H7 (cell line): Measurements from ENCODE around the gene TMEM214. TPM values are rescaled to one million over a fixed set of nuclear protein-coding genes. Genes with fewer than 3 reads are reported as not detected.
A peak's percentile ranks its signal among the peaks of the same experiment; 100 is the strongest.

Source experiments
- DNase-seq: peaks from one replicate; pipeline ENCODE4 v3.0.0; 2012
- H3K27me3 ChIP-seq: 2 replicates; pipeline ENCODE4 v1.6.0; 2011; ENCODE audit warnings: mild to moderate bottlenecking, low read length; ENCODE audit not compliant: control insufficient read depth, insufficient read depth
- H3K36me3 ChIP-seq: replicated peaks from 2 replicates; pipeline ENCODE4 v1.5.1; 2011; ENCODE audit warnings: low read length; ENCODE audit not compliant: control insufficient read depth, insufficient read depth
- H3K4me3 ChIP-seq: 2 replicates; pipeline ENCODE4 v1.5.1; 2011; ENCODE audit warnings: low read depth, mild to moderate bottlenecking, control low read depth, low read length, moderate library complexity; ENCODE audit not compliant: insufficient read depth
- total RNA-seq: library from RNA; depleted of rRNA; stranded (reverse); fragments of >200 nt; shearing (Covaris generic); gene quantifications from 2 replicates; pipeline ENCODE4 v1.2.3, GENCODE V29; 2014

The TMEM214 gene
- total RNA-seq, 1 experiment from 2014 or later = 46.5 TPM

GRCh38 chr2:27040282-27040681 is 7.5 kb downstream of the TMEM214 start:
- Histone ChIP-seq H3K36me3 (peaks cover 57% of the 10 kb centered on the region), H3K27me3 (no peaks in the 10 kb centered on the region), H3K4me3 (no peak overlapping the region)
- no peak for DNase-seq

- Histone ChIP-seq H3K4me3 (no peak overlapping the region), H3K27me3 (no peaks in the 10 kb centered on the region), H3K36me3 (peaks cover 45% of the 10 kb centered on the region)
- no peak for DNase-seq
Observed at GRCh38 chr2:27041752-27042151, 9.0 kb downstream of the TMEM214 start.

- Histone ChIP-seq H3K4me3 (no peak overlapping the region), H3K27me3 (no peaks in the 10 kb centered on the region), H3K36me3 (peaks cover 40% of the 10 kb centered on the region)
- no peak for DNase-seq
Observed at GRCh38 chr2:27042159-27042661, 9.4 kb downstream of the TMEM214 start.

- Histone ChIP-seq H3K27me3 (no peaks in the 10 kb centered on the region), H3K36me3 (peaks cover 31% of the 10 kb centered on the region), H3K4me3 (no peak overlapping the region)
- DNase-seq = no peak
Observed at GRCh38 chr2:27042985-27043634, 10.3 kb downstream of the TMEM214 start.

DNA sequence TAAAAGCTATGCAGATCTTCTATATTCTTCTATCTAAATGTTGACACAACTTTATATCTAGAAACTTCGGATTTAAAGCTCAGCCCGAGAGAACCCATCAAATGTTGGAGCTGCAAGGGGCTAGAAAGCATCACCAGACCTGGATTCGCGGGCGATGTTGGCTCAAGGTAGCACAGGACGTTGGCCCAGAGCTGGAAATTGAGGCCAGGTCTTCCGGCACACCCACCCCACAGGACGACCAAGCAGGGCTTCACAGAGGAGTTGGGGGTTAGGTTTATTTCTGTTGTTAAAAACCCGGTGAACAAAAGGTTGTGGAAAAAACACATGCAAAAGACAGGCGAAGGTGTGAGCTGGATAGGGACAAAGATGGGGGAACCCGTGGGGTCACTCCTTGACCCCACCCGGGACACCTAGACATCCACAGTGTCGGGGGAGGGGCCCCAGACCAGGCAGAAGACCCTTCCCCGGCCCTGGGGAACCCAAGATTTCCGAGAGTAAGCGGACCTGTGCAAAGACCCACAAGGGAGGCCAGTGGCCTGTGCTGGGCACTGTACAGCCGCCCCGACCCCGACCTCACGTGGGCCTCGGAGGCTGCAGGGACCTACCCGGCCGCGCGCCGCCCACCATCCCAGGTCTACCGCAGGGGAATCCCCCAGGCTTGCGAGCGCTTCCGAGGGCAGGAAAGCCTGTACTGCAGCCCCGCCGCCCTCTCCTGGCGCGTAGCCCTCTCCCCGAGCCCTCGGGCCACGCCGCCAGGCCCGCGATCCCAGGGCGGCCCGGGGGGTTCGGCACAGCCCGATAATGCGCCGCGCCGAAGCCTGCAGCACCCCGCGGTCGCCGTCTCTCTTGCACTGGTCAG is 16.9 kb downstream of the TMEM214 start:
- Histone ChIP-seq H3K27me3 (no peaks in the 10 kb centered on the region), H3K36me3 (peaks cover 4% of the 10 kb centered on the region), H3K4me3 (peak overlapping the region; percentile 91)
- DNase-seq = peak; percentile 90

DNA sequence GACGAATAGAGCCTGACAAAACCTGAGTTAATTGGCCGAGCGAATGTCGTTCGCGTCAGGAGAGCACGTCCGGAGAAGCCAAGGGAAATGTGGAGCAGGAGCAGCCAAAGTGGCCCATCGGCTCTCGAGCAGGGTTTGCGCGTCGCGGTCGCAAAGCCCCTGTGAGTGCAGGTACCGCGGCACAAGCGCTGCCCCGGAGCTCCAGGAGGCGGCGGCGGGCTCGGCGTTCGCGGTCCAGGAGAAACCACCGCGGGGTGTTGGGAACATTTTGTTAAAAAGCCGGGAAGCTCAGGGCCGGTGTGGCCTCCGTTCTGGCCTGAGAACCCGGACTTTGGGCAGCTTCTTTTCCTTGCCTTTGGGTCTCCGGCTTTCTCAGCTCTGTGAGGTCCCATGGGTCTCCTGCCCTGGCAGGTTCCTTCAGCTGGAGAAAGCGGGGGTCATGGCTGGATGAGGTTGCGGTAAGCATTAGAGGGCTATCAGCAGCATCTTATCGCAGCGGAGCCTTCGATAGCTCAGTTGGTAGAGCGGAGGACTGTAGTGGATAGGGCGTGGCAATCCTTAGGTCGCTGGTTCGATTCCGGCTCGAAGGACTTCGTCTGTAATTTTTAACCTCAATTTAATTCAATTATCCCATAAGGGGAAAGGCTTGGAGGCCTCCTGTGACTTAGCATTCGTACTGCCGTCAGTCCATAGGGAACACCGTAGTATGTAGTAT is 17.7 kb downstream of the TMEM214 start:
- H3K27me3 ChIP-seq = no peaks in the 10 kb centered on the region
- peak; percentile 92 for DNase-seq
- H3K4me3 ChIP-seq = peak overlapping the region; percentile 91
- peaks cover 9% of the 10 kb centered on the region for H3K36me3 ChIP-seq

GRCh38 chr2:27050996-27051901 is 18.5 kb downstream of the TMEM214 start, which contains the start of gene AGBL5:
TSS of gene AGBL5 (plus strand) at chr2:27051668. CDS start at chr2:27052959, 1,291 bp downstream.
- Histone ChIP-seq H3K27me3 (no peaks in the 10 kb centered on the region), H3K36me3 (peaks cover 14% of the 10 kb centered on the region), H3K4me3 (peak within 1 kb of the TSS; percentile 91)
- peak; percentile 99 for DNase-seq

- Histone ChIP-seq H3K36me3 (peaks cover 16% of the 10 kb centered on the region), H3K27me3 (no peaks in the 10 kb centered on the region), H3K4me3 (peak overlapping the region; percentile 91)
- DNase-seq = peak; percentile 81
Observed at GRCh38 chr2:27051902-27052645, 19.3 kb downstream of the TMEM214 start.

DNA sequence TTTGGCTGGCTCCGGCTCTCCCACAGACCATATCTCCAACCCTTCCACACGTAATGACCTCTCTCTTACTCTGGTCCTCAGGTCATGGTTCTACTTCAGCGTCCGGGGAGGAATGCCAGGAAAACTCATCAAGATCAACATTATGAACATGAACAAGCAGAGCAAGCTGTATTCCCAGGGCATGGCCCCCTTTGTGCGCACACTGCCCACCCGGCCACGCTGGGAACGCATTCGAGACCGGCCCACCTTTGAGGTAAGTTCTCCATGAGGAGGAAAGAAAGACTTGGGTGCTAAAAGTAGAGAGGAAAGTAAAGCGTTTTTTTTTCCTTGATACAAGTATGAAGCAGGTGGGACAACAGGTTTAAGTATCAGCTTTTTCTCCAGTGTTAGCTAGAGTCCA is 20.6 kb downstream of the TMEM214 start:
- no peak for DNase-seq
- peaks cover 17% of the 10 kb centered on the region for H3K36me3 ChIP-seq
- H3K27me3 ChIP-seq = no peaks in the 10 kb centered on the region
- no peak overlapping the region for H3K4me3 ChIP-seq

- Histone ChIP-seq H3K4me3 (no peak overlapping the region), H3K27me3 (no peaks in the 10 kb centered on the region), H3K36me3 (peaks cover 18% of the 10 kb centered on the region)
- no peak for DNase-seq
Observed at GRCh38 chr2:27053776-27054175, 21.0 kb downstream of the TMEM214 start.

GRCh38 chr2:27054721-27055120 is 22.0 kb downstream of the TMEM214 start:
- Histone ChIP-seq H3K27me3 (no peaks in the 10 kb centered on the region), H3K4me3 (no peak overlapping the region), H3K36me3 (peaks cover 22% of the 10 kb centered on the region)
- DNase-seq = no peak

DNA sequence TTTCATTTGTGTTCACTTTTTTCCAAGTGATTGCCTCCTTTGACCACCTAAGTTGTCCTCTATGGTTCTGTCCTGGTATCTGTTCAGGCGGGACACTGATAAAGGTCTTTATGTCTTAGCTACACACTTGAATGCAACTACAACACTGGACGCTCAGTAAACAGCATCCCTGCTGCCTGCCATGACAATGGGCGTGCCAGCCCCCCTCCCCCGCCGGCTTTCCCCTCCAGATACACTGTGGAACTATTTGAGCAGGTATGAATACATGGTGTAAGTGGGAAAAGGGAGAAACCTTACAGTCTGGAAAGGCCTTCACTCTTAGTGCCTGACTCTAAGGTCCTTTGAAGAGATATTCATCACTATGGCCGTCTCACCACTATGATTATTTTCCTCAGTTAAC is 24.4 kb downstream of the TMEM214 start:
- Histone ChIP-seq H3K27me3 (no peaks in the 10 kb centered on the region), H3K36me3 (peaks cover 22% of the 10 kb centered on the region), H3K4me3 (no peak overlapping the region)
- no peak for DNase-seq

- Histone ChIP-seq H3K4me3 (no peak overlapping the region), H3K36me3 (peaks cover 22% of the 10 kb centered on the region), H3K27me3 (no peaks in the 10 kb centered on the region)
- DNase-seq = no peak
Observed at GRCh38 chr2:27058210-27058609, 25.4 kb downstream of the TMEM214 start.
